Activated naive CD4-positive, alpha-beta T cell treated with Interleukin-2 at 50 U/mL for 16 hours (primary cell): Measurements from ENCODE around the gene SRPK2.
"Not testable (repeated sequence)": the region's sequence is repeated elsewhere in the genome, so short reads cannot be mapped to it uniquely, and the experiment has no call there.

Experiments
- DNase-seq: peaks from one replicate; pipeline ENCODE4 v3.0.0-alpha.2; 2020

The SRPK2 gene

DNA sequence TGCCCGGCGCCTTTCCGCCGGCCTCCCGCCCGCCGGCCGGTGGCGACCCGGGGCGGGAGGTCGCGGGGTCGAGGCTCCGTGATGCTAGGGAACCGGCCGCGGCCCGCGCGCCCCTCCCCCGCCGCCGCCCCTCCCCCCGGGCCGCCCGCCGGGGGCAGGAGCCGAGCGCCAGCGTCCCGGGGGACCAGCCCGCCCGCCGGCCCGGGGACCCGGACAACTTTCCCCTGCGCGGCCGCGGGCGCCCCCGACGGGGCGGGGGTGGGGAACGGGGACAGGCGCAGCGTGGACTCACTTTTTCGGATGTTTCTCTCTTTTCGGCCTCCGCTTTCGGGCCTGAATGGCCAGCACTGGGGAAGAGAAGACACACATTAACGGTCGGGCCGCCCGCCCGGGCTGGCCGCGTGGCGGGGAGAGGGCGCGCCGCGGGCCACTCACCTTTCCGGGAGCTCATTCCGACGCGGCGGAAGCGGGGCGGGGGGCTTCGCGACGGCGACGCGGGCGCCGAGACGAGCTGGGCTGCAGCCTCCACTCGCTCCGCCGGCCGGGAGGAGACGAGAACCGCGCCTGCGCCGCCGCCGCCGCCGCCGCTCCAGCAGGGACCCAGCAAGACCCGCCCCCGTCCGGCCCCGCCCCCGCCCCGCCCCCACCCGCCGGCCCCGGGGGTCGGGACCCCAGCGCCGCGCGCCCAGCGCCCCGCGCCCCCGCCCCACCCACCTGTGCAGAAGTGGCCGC is at the start of gene SRPK2:
Gene SRPK2, minus strand, starts transcription at position 566 of the 732 bp plus-strand sequence.
- peak; percentile 79 for DNase-seq

DNA sequence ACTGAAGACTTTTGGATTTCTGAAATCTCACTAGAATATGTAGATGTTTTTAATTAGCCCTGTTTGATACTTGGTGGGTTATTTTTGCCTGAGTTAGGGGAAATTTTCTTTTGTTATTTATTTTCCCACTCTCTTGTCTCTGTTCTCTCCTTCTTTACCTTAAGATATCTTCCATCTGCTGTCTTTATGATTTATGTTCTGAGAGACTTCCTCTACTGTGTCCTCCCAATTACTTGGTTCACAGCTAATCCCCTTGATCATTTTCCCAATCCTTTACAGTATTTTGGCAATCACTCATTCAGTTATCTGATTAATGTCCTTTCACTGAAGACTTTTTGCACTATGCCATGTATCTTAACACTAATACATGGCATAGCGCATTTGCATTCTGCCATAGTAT is 49.5 kb upstream of the SRPK2 start:
- DNase-seq = no peak

DNA sequence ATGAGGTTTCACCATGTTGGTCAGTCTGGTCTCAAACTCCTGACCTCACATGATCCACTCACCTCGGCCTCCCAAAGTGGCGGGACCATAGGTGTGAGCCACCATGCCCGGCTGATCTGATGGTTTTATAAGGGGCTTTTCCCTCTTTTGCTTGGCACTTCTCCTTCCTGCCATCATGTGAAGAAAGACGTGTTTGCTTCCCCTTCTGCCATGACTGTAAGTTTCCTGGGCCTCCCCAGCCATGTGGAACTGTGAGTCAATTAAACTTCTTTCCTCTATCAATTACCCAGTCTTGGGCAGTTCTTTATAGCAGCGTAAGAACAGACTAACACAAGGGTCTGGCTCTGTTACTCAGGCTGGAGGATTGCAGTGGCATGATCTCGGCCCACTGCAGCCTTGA is 48.6 kb upstream of the SRPK2 start:
- DNase-seq = not testable (repeated sequence)

DNA sequence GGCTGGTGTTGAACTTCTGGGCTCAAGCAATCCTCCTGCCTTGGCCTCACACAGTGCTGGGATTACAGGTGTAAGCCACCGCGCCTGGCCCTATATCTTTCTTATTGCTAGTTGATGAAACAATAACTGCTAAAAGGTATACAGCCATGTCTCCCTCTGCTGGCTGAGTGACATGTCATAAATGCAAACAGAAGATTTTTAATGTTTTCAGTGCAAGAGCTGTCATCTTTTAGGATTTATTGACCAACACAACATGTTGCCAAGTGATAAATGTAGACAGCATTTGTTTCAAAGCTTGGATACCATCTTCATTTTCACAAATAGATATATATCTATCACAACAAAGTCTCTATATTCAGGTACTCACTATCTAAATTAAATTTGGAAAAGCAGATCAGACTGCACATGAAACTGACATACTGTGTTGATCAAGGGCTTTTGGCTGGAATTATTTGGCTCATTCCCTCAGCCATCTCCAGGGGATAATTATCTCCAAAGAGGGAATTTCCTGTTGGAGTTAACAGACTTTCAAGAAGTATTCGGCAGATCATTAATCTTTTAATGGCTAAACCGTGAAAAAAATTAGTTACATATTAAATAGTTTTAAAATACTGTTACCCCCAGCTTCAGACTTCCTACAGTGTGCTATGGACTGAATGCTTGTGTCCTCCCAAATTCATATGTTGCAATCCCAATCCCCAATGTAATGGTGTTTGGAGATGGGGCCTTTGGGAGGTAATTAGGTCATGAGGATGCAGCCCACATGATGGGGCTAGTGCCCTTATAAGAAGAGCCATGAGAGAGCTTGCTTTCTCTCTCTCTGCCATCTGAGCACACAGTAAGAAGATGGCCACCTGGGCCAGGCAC is 41.3 kb upstream of the SRPK2 start:
- DNase-seq = peak; percentile 32

DNA sequence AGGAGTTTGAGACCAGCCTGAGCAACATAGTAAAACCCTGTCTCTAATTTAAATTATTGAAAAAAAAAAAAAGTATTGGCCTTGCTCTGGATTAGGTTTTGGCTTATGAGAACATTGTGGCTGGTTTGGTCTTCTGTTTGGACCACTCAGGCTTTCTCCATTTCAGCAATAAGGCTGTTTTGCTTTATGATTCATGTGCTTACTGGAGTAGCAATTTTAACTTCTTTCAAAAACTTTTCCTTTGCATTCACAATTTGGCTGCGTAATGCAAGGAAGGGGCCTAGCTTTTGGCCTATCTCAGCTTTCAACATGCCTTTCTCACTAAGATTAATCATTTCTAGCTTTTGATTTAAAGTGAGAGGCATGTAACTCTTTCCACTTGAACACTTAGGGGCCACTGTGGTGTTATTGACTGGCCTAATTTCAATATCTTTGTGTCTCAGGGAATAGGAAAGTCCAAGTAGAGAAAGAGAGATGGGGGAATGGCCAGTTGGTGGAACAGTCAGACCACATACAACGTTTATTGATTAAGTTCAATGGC is 38.0 kb upstream of the SRPK2 start:
- DNase-seq = no peak

DNA sequence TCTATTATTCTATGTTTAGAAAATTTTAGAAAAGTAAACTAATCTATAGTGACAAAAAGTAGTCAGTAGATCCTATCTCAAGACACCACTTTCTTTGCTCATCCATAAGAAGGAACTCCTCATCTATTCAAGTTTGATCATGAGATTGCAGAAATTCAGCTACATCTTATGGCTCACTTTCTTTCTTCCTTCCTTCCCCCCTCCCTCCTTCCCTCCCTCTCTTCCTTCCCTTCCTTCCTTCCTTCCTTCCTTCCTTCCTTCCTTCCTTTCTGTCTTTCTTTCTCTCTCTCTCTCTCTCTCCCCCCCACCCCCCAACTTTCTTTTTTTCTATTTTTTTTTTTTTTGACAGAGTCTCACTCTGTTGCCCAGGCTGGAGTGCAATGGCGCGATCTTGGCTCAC is 35.3 kb upstream of the SRPK2 start:
- DNase-seq = no peak

DNA sequence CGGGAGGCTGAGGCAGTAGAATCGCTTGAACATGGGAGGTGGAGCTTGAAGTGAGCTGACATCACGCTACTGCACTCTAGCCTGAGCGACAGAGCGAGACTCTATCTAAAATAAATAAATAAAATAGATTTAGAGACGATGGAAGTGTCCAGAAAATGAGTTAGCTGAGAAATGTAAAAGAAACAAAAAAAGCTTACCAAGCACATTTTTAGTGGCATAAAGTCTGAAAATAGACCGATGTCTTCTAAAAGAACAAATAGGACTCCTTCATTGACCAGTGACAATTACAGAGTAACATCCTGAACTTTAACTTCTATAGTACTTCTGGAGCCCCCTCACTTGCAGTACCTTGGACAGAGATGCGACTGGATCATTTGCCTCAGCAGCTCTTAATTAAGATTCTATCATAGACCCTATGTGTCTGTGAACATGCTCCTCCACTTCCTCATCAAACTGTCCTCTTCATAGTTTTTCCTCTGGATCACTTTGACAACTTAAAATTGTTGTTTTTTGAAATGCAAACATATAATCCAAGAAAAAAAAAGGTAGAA is 25.2 kb upstream of the SRPK2 start:
- no peak for DNase-seq

DNA sequence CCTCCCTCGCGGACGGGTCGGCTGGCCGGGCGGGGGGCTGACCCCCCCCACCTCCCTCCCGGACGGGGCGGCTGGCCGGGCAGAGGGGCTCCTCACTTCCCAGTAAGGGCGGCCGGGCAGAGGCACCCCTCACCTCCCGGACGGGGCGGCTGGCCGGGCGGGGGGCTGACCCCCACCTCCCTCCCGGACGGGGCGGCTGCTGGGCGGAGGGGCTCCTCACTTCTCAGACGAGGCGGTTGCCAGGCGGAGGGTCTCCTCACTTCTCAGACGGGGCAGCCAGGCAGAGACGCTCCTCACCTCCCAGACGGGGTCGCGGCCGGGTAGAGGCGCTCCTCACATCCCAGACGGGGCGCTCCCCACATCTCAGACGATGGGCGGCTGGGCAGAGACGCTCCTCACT is 22.1 kb upstream of the SRPK2 start:
- DNase-seq = not testable (repeated sequence)

DNA sequence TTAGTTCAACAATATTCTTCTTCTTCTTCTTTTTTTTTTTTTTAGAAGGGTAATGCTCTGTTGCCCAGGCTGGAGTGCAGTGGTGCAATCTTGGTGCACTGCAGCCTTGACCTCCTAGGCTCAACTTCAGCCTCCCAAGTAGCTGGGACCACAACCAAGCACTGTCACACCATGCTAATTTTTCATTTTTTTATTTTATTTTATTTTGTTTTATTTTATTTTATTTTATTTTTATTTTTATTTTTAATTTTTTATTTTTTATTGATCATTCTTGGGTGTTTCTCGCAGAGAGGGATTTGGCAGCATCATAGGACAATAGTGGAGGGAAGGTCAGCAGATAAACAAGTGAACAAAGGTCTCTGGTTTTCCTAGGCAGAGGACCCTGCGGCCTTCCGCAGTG is 21.1 kb upstream of the SRPK2 start:
- not testable (repeated sequence) for DNase-seq

DNA sequence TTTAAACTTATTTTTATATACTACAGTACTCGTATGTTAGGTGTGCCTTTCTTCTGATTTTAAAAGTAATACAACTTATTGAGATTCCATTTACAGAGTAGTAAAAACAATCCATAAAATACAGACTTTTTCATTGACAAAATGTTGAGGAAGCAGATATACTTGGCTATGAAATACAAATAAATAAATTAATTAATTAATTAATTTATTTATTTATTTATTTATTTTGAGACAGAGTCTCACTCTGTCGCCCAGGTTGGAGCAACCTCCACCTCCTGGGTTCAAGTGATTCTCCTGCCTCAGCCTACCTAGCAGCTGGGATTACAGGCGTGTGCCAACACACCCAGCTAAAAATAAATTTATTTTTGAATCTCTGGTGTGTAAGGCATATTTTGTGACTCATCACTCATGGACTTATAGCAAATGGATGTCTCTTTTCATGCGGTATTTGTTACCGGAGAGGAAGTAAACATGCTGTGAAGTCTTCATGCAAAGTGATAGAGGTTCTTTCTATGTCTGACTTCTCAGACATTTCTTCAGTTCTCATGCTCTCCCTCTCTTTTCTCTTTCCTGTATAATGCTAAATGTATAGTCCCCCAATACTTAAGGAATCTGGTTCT is 20.2 kb upstream of the SRPK2 start:
- no peak for DNase-seq

DNA sequence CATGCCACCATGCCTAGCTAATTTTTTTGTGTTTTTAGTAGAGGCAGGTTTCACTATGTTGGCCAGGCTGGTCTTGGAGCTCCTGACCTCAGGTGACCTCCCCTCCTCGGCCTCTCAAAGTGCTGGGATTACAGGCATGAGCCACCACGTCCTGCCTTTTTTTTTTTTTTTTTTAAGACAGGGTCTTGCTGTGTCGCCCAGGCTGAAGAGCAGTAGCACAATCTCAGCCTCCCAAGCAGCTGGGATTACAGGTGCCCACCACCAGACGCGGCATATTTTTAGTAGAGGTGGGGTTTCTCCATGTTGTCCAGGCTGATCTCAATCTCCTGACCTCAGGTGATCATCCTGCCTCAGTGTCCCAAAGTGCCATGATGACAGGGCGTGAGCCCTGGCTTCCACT is 14.4 kb upstream of the SRPK2 start:
- no peak for DNase-seq

DNA sequence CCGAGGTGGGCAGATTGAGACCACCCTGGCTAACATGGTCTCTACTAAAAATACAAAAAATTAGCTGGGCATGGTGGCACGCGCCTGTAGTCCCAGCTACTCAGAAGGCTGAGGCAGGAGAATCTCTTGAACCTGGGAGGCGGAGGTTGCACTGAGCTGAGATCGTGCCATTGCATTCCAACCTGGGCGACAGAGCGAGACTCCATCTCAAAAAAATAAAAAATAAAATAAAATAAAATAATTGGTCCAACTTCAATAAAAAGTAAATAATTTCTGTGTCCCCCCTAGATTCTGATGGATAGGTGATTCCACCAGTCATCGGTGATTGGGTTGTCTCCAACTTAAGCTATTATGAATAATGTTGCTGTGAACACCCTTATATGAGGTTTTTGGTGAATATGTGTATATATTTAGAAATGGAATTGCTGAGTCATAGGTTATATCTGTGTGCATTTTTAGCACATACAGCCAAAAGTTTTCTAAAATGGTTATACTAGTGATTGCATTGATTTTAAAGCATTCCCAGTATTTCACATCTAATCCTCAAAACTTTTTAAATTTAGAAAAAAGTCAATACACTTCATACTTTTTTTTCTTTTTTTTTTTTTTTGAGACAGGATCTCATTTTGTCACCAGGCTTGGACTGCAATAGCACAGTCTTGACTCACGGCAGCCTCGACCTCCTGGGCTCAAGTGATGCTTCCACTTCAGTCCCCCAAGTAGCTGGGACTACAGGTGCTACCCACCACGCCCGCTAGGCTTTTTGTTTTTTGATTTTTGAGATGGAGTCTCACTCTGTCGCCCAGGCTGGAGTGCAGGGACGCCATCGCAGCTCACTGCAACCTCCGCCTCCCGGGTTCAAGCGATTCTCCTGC is 13.7 kb upstream of the SRPK2 start:
- DNase-seq = no peak

DNA sequence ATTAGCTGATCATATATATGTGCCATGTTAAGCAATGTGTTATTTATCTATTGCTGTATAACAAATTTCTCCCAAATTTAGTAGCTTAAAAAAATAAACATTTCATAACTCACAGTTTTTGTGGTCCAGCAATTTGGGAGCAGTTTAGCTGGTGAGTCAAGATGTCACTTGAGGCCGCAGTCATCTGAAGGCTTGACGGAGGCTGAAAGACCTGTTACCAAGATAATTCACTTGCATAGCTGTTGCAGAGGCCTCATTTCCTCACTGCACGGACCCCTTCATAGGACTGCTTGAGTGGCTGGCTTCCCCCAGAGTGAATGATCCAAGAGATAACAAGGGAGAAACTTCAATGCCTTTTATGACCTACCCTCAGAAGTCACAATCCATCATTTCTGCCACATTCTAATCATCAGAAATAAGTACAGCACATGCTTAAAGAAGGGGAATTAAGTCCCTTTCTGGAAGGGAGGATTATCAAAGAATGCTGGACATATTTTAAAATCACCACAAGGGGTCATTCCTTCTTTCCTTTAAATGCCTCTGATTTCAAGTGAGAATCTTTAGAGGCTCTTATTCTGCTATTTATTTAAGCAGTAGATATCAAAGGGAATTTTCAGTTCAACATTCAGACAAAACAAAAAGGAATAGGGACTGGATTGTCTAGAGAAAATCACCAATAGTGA is 10.5 kb upstream of the SRPK2 start:
- no peak for DNase-seq

DNA sequence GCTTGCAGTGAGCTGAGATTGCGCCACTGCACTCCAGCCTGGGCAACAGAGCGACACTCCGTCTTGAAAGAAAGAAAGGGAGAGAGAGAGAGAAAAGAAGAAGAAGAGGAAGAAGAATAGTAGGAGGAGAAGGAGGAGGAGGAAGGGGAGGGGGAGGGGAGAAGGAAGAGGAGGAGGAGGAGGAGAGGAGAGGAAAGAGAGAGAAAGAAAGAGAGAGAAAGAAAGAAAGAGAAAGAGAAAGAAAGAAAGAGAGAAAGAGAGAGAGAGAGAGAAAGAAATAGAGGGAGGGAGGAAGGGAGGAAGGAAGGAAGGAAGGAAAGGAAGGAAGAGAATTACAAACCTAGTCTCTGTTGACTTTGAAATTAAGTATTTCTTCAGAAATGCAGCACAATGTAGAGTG is 7.8 kb upstream of the SRPK2 start:
- no peak for DNase-seq

DNA sequence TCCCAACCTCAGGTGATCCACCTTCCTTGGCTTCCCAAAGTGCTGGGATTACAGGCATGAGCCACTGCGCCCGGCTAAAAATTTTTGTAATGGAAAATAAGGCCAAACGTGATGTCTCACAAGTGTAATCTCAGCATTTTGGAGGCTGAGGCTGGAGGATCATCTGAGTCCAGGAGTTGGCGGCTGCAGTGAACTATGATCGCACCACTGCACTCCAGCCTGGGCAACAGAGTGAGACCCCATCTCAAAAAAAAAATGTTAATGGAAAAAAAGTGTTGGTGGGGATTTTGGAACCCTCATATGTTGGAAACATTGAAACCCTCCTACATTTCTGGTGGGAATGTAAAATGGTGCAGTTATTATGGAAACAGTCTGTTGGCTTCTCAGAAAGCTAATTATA is 2.7 kb upstream of the SRPK2 start:
- no peak for DNase-seq

DNA sequence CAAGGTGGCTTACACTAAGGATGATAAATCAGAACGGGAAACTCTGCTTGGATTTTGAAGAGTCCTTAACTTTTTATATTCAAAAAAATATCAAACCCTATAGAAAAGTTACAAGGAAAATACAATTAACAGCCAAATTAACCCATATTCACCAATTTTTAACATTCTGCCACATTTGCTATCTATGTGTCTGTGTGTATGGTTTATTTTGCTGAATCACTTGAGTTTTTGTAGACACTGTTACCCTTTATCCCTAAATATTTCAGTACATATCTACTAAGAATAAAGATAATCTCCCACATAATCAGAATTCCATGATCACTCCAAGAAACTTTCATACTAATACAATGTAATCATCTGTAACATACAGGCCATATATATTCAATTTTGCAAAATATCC is 1.2 kb upstream of the SRPK2 start:
- no peak for DNase-seq

DNA sequence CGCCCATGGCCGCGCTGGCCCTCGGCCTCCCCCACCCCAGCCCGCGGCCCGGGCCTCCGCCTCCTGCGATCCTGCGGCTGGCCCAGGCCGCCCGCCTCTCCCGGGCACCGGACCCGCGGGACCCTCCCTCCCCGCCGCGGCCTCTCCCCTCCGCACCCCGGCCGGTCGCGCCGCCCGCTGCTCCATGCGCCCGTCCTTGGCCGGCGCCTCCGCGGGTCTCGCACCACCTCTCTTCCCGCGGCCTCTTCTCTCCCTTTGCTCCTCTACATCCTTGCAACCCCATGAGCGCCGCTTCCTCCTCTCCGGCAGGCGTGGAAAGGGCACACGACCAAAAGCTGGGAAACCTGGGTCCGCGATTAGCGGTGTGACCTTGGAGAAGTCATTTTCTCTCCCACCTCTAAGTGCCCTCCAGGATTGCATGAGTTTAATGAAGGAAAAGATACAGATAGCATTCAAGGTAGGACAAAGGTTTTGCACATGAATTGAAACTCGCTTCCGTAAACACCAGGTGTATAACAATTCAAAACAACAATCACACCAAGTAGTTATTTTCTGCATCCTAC is 448 bp upstream of the SRPK2 start:
- DNase-seq = peak; percentile 26

DNA sequence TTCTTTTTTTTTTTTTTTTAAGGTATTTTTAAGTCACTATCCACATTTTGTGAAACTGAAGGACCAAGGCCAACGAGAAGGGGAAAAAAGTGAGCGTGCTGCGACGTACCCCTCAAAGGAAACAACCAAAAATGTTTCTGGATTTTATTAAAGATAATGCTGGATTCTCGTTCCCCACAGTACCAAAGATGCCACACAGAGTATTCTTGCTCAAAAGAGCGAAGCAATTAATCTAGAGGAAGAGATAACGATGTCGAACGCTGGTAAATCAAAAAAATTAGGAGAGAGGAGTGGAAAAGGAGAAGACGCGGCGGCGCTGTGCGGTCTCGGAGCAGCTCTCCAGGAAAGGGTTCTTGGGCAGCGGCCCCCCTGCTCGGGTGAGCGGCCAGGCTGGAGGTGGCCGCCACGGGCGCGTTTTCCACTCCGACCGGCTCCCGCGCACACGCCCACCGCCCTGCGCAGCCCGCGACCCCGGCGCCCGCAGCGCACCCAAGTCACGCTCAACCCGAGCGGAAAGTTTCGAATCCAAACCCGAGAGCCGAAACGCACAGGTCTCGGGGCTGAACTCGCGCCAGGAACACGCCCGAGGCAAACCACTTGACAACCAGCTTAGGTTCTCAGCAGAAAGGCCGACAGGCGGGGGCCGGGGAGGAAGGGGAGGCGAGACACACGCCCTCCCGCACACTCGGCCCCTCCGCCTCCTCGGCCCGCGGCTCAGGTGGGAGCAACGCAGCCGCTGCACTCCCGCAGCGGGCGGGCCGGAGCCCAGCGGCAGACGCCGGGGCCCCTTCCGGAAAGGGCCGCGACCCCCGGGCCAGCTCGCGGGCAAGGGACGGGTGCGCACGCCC is 989 bp downstream of the SRPK2 start:
- peak; percentile 58 for DNase-seq

DNA sequence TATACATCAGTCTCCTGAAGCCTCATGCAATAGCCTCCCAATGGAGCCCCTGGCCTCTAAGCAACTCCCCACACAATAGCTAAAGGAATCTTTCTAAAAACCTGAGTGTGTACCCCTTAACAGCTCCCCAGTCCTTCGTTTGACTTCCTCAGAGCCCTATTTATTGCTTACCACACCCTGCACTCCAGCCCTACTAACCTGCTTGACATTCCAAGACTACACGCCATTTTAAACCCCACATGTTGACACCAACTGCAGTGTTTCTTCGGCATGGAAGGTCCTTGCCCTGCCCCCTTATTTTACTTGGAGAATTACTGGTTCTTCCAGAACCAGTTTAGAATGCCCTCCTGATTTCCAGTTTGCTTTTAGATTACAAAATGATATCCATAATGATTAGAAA is 10.8 kb downstream of the SRPK2 start:
- no peak for DNase-seq

DNA sequence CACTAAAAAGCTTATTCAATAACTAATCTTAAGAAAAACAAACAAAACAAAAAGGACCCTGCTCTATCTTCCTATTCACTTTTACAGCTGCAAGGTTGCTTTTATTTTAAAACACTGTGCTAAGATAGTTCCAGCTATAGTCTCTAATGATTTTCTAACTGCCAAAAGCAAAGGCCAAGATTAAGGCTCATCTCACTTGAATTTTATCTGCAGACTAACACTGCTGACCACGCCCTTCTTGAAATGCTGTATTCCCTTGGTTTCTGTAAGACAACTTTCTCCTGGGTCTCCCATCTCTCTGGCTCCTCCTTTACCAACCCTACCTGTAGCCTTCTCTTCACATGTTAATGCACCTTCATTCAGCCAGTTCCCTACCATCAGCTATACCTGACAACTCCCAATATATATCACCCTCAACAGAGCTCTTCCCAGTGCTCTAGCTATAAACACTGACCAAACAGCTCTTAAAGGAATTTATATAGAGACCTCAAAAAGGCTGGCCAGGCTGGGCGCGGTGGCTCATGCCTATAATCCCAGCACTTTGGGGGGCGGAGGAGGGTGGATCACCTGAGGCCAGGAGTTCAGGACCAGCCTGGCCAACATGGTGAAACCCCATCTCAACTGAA is 11.7 kb downstream of the SRPK2 start:
- no peak for DNase-seq
